HG02870 (cell line): ENCODE results near the gene CNTROB.

Experiments used
- ATAC-seq: cut with Tn5 transposase; IDR thresholded peaks from one replicate; pipeline ENCODE4 v1.9.1; 2021; ENCODE audit warnings: mild to moderate bottlenecking, moderate library complexity; ENCODE audit not compliant: unreplicated experiment

CNTROB gene

DNA sequence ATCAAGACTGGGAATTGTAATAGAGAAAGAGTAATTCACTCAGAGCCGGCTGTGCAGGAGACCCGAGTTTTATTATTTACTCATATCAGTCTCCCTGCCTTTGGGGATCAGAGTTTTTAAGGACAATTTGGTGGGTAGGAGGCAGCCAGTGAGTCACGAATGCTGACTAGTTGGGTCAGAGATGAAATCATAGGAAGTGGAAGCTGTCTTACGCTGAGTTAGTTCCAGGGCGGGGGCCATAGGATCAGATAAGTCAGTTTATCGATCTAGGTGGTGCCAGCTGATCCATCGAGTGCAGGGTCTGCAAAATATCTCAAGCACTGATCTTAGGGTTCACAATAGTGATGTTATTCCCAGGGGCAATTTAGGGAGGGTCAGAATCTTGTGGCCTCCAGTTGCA lies 50.2 kb downstream of the CNTROB start:
- ATAC-seq = no peak

DNA sequence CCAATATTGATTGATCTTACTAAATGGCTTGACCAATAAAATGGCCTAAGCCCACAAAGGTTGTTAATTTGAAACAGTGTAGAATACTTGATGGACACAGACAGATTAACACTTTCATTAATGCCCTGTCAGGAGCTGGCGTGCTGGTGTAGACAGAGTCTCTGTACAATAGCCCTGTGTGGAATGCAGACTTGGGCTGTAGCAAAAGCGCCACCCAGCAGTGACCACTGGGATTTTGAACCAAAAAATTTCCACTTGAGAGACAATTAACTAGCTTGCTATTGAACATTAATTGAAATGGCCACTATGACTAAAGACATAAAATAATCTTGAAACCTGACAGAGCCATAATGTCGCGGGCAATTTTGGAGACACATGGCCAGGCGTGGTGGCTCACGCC lies 50.7 kb downstream of the CNTROB start:
- ATAC-seq = no peak

DNA sequence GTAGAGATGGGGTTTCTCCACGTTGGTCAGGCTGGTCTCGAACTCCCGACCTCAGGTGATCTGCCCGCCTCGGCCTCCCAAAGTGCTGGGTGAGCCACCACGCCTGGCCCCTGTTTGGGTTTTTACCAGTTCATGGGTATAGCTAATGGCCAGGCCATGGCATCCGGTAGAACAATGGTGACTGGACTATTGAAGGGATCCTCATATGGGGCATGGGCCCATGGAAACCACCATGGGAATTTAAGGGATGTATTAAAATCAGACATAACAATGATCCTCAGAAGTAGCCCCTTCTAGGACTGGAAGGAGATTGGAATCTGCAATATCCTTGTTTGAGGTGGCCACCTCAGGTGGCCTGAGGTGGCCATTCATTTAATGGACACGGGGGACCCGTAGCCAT lies 52.9 kb downstream of the CNTROB start:
- no peak for ATAC-seq

GRCh38 chr17:7987112-7987893 lies 55.3 kb downstream of the CNTROB start:
- no peak for ATAC-seq

DNA sequence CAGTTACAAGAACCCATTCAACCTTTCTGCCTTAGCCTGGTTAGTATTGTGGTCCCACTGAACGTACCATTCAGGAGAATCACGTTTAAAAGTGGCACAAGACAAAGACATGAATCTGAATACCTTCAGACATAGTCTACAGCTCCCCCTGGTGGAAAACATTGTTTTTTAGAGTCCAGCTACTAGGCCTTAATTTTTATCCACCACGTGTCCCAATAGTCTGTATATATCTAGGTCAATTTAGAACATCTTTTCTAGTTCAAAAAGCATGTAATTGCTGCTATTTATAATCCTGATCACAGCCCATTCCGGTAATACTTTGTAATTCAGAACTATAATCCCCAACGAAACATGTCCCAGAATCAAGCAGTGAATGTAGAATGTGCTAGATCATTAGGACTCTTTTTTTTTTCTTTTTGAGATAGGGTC lies 56.8 kb downstream of the CNTROB start:
- ATAC-seq = no peak

- ATAC-seq = no peak
These were observed 58.0 kb downstream of the CNTROB start for GRCh38 chr17:7989781-7990655.

DNA sequence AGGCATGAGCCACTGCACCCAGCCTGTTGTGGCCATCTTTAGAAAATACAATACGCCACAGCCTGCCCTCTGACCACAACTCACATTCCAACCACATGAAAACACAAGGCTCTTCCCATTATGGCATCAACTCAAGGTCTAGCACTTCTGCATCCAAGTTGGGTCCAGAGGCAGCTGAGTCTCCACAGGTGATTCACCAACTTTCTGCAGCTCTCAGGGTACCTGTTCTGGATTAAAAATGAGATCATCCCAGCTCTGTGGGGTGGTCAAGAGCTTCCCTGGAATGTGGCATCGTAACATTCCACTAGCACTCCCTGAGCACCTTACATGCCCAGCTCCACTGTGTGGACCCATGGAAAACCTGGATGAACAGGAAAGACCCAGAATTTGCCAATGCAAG lies 60.5 kb downstream of the CNTROB start:
- ATAC-seq = no peak

DNA sequence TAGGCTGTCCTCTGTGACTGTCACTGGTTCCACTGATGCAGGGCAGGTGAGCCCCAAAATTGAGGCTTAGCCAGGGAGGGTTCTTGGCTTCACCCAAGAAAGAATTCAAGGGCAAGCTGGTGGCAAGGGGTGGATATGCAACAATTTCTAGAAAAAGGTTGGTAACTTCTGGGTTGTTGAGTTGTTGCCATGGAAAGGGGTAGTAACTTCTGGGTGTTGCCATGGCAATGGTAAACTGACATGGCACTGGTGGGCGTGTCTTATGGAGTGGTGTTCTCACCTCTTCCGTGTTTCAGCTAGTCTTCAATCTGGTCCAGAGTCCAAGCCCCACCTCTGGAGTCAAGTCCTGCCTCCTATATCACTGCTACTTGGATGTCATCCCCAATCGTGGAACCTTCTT lies 60.9 kb downstream of the CNTROB start:
- ATAC-seq = no peak

DNA sequence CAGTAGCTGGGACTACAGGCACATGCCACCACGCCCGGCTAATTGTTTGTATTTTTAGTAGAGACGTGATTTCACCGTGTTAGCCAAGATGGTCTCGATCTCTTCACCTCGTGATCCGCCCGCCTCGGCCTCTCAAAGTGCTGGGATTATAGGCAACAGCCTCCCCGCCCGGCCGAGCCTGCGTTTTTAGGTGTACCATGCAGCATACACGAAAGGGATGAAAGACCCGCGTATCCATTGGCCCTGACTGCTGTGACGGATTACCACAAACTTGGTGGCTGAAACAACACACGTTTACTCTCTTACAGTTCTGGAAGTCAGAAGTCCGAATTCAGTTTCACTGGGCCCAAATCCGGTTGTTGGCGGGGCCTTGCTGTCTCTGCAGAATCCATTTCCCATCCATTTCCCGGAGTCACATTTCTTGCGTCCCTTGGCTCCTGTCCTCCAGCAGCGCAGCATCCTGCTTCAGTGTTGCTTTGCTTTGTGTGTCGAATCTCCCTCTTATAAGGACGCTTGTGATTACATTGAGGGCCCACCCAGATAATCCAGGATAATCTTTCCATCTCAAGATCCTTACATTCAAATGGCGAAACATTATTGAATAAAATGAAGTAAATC lies 62.1 kb downstream of the CNTROB start:
- no peak for ATAC-seq

DNA sequence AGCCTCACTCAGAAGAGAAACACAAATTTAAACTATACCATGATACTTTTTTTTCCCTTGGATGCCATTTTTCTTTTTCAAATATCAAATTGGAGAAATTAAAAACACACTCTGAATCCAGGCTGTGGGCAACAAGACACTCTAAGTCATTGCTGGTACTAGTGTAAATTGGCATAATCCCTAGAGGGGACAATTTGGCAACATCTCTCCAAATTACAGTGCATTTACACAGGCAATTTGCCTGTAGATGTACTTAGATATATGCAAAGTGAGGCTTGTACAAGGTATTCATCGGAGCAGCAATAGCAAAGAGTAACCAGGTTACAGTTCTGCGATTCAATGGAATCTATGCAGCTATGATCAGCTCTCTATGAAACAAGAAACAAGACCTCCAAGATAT lies 63.7 kb downstream of the CNTROB start:
- ATAC-seq = no peak

DNA sequence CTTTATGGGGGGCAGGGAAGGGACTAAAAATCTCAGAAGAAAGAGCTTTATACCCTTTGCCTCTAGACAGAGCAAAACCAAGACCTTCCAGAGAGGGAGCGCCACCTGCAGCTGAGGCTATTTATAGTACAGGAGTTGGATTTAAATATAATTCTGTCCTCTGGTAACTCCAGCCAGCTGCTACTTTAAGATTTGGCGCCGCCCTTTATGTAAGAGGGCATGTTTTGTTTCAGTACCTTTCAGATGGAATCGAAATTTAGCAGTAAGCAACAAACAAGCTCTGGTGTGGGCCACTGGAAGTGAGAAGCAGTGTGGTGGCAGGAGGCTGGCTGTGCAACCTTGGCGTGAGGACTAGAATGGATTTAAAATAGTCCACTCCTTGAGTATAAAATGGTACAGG lies 65.2 kb downstream of the CNTROB start:
- ATAC-seq = no peak
